Stimulated activated CD4-positive, alpha-beta T cell treated with anti-CD3 and anti-CD28 coated beads, Interleukin-2, amount 100 ng/mL, for 24 hours (primary cell): ENCODE results near the gene TNRC6A.
"Not testable (repeated sequence)": the region's sequence is repeated elsewhere in the genome, so short reads cannot be mapped to it uniquely, and the experiment has no call there.

Source experiments
- DNase-seq, 2 donors: peaks; one replicate each; pipeline ENCODE4 v3.0.0-alpha.2; 2020

TNRC6A gene

GRCh38 chr16:24761526-24761925, 32.1 kb downstream of the TNRC6A start:
- no peak for DNase-seq

GRCh38 chr16:24764916-24765315, 35.5 kb downstream of the TNRC6A start:
- DNase-seq: no peak

- no peak for DNase-seq
Measured at GRCh38 chr16:24766057-24766456, 36.6 kb downstream of the TNRC6A start.

GRCh38 chr16:24769806-24770205, 40.4 kb downstream of the TNRC6A start:
- no peak for DNase-seq

- DNase-seq: no peak
Measured at GRCh38 chr16:24771132-24771778, 41.8 kb downstream of the TNRC6A start.

- DNase-seq: no peak
Measured at GRCh38 chr16:24771779-24772157, 42.3 kb downstream of the TNRC6A start.

GRCh38 chr16:24773771-24774427, 44.4 kb downstream of the TNRC6A start:
- DNase-seq: no peak

- no peak for DNase-seq
Measured at GRCh38 chr16:24774510-24774909, 45.1 kb downstream of the TNRC6A start.

GRCh38 chr16:24775455-24775854, 46.0 kb downstream of the TNRC6A start:
- DNase-seq: no peak

GRCh38 chr16:24776501-24777220, 47.2 kb downstream of the TNRC6A start:
- no peak for DNase-seq

- DNase-seq: no peak
Measured at GRCh38 chr16:24778671-24779070, 49.2 kb downstream of the TNRC6A start.

GRCh38 chr16:24781256-24781655, 51.8 kb downstream of the TNRC6A start:
- DNase-seq: no peak

GRCh38 chr16:24784121-24784520, 54.7 kb downstream of the TNRC6A start:
- DNase-seq: no peak

- no peak for DNase-seq
Measured at GRCh38 chr16:24789881-24790280, 60.4 kb downstream of the TNRC6A start.

- DNase-seq: no peak
Measured at GRCh38 chr16:24800586-24800985, 71.1 kb downstream of the TNRC6A start.

GRCh38 chr16:24801761-24802302, 72.4 kb downstream of the TNRC6A start:
- DNase-seq: no peak

- no peak for DNase-seq
Measured at GRCh38 chr16:24805484-24805883, 76.0 kb downstream of the TNRC6A start.

- DNase-seq: no peak
Measured at GRCh38 chr16:24807301-24807700, 77.8 kb downstream of the TNRC6A start.

GRCh38 chr16:24810951-24811843, 81.7 kb downstream of the TNRC6A start:
- no peak for DNase-seq

GRCh38 chr16:24812813-24813212, 83.4 kb downstream of the TNRC6A start:
- DNase-seq: not testable (repeated sequence)

- DNase-seq: no peak
Measured at GRCh38 chr16:24815021-24815420, 85.6 kb downstream of the TNRC6A start.

- no peak for DNase-seq
Measured at GRCh38 chr16:24816688-24817087, 87.2 kb downstream of the TNRC6A start.
